ENCODE data around the gene TEAD4.

TEAD4 gene

DNA sequence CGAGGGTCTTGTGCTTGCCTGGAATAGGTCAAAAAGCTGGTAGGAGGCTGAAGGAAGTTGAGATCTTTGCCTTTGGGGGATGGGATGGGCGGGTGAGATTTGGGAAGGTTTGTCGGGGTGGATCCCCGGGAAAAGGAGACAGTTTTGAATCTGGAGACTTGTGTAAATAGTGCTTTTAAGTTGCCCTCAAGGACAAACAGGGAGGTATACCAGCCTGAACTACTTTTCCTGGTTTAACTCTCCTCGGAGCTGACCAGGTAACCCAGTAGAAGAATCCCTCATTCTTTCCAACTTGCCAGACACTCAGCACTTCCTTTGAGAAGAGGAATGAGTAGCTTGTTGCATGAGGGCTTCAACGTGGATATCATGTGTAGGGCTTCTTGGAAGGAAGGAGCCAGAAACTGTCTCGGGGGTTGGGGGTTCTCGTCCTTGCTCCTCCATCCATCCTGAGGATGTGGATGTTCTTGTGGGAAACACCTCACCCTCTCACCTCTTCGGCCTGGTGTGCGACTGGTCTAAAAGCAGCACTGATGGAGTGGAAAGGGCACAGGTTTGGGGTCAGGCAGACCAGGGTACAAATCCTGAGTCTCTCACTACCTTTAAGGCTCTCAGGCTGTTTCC lies 1.9 kb downstream of the TEAD4 start:
- no peak for DNase-seq

DNA sequence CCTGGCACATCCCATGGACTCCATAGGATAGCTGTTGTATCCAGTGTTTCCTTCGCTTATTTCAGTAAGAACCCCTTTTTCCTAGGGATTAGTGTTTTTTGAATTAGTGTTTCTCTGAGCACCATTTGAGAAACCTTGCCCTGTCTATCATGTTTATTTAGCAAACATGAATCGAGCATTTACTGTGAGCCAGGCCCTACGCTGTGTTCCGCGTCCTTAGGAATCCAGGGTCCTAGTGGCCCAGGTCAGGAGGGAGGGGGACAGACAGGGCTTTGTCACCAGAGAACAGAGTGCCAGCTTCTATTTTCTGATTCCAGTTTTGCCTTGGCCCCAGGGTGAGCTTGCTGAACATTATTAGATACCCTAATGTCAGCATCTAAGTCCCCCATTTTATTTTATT lies 2.5 kb downstream of the TEAD4 start:
- no peak for DNase-seq

DNA sequence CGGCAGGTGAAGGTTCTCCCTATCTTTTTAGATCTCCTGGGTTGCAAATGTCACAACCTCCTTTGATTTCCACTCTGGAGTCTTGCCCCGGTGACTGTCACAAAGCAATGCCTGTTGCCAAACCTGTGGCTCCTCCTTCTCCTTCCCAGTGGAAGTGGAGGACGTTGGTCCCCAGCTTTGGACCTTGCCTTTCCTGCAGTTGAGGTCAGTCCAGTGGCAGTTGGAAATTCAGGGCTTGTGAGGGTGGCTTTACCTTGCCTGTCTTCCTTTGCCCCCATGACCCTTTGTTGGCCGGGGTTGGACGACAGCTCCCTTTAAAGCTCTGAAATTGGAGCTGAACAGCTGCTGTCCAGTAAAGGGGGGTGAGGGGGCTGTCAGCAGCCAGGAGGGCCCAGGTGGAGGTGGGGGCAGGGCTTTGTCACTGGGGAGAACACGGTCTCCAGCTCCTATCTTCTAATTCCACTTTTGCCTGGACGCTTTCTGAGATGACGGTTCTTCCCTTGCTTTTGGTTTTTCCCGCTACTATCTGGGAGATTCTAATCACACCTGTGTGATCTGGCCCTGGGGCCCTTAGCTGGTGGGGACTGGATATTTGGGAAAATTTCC lies 4.1 kb downstream of the TEAD4 start:
- DNase-seq, result no peak

DNA sequence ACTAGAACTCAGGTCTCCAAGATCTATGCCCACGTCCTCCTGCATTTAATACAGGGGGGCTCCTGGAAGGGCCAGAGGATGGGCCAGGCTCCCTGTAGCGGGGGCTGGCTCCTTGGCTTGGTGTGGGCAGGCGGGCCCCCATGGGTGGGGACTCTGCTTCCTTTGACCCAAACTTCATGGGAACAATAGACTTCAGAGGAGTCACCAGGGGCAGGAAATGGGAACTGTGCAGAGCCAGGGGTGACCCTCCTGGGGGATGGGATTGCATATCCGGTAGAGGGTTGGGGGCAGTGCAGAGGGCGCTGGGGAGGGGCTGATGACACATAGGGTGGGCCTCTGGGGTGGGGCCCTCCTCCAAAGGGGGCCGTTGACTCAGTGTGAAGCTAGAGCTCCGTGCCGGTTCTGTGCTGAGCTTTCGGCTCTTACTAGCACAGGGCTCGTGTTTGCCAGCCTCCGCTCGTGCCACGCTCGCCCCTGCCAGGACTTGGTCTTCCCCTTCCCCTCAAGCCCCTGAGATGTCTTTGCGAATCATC lies 4.6 kb downstream of the TEAD4 start:
- DNase-seq, result no peak

DNA sequence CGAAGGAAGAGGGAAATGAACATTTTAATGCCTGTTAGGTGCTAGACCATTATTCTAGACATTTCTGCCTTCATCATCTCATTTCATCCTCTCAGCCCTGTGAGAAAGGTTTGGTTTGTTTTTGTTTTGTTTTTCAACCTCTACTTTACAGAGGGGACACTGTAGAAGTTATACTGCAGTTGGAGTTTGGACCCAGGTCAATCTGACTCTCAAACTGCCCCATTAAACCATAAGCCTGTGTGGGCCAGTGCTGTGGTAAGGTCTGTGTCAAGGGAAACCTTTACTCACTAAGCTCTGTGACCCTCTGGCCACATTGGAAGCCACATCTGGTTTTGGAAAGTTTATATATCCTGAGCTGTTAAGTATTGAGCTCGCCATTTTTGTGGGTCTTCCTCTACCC lies 8.5 kb downstream of the TEAD4 start:
- DNase-seq, result no peak

DNA sequence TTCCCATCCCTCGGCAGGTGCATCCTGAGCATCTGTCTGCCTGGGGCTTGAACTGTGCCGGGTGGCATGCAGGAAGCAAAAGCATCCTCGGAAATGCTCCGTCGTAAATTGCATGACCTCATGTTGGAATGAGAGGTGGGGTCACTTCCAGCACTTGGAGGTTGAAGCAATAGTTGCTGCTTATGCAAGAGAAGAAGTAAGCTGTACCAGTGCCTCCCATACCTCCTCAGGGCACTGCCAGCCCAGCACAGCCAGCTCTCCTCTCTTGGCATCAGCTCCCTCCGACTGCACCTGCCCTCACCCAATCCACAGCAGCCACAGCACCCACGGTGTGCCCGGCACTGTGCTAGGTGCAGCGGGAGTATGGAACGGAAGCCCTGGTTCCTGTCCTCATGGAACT lies 11.5 kb downstream of the TEAD4 start:
- no peak for DNase-seq

DNA sequence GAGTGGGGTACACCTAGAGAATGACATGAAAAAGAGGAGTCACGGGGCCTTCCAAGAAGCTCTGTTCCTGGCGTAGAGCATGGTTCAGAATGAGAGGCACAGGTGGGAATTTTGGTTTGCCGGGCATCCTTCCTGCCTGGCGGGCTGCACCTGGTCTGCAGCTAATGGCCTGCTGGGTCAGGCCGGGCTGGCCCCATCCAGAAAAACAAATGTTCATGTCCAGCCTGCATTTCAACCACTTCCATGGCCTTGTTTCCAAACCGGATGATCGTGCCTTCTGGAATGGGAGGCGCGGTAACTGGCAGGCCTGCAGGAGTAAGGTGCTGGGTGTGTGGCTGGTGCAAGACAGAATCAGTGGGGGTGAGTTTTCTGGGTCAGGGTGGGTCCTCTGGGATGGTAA lies 14.4 kb downstream of the TEAD4 start:
- DNase-seq, result no peak

DNA sequence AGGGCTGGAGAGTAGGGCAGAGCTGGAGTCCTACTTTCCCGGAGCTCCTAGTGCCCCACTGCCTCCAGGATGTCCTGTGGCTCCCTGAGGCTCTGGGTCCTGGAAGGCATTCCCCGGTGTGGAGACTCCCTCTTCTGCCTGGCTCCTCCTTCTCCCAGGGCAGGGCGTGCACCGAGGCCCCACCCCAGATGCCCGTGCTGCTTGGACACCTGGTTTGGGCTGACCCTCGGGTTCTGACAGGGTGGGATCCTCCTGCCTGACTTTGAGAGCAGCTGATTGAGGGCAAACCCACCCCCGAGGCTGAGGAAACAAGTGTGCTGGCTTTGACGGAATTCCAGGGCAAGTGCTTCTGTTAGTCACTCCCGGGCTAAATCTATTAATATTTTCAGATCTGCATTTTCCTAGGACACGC lies 15.4 kb downstream of the TEAD4 start:
- DNase-seq, result no peak

DNA sequence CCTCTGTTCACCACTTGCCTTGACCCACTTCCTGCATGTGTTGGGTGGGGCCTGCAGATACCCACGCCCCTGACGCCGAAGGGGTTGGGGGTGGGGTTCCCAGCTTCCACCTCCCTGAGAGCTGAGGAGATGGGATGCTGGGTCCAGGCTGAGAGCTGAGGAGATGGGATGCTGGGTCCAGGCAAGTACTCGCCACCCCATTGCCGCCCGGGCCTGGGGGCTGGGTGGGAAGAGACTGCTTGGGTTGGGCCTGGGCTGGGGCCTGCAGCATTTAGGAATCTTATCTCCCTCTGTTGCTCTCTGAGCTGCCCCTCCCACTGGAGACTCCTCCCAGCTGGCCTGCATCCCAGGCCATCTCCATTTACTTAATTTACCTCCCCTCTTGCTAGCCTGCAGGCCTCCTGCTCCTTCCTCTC lies 17.4 kb downstream of the TEAD4 start:
- no peak for DNase-seq

DNA sequence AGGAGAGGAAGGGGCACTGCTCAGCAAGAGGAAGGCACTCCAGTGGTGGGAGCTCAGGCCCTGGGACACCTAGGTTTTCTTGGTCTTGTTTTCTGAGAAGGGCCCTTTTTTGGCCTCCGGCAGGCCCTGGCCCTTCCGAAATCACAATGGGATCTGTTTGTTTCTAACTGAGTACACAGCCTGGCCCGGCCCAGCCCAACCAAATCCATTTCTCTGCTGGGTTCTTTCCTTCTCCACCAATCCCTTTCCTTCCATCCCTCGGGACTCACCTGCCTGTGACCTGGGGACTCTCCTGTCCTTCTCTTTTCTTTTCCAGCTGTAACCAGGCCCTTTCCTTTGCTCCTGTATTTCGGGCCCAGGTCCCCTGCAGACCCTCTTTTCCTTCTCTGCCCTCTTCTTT lies 18.6 kb downstream of the TEAD4 start:
- DNase-seq, result no peak

DNA sequence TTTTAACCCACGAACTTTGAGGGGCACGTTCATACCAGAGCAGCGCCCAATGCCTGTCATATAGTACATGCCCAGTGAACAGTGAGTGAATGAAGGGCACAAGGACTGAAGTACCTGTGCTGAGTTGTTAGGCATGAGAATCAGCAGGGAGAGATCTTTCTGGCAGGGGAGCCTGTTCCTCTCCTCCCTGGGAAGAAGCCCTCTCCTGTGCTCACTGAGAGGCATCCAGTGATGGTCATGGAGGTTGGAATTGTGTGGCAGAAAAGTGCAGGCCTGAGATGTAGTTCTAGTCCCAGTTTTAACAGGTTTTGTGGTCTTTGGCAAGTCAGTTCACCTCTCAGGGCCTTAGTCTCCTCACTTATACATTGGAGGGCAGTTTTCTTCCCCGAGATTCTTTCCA lies 20.6 kb downstream of the TEAD4 start:
- DNase-seq, result no peak

DNA sequence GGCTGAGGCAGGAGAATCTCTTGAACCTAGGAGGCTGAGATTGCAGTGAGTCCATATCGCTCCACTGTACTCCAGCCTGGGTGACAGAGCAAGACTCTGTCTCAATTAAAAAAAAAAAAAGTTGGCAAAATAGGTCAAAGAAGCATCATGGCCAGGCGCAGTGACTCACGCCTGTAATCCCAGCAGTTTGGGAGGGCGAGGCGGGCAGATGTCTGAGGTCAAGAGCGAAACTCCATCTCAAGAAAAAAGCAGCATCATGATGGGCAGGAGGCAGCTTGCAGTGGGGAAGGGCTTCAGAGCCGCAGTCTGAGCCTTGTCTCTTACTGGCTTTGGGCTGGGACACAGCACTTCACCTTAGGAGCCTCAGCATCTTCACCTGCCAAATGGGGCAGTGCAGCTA lies 21.4 kb downstream of the TEAD4 start:
- no peak for DNase-seq

DNA sequence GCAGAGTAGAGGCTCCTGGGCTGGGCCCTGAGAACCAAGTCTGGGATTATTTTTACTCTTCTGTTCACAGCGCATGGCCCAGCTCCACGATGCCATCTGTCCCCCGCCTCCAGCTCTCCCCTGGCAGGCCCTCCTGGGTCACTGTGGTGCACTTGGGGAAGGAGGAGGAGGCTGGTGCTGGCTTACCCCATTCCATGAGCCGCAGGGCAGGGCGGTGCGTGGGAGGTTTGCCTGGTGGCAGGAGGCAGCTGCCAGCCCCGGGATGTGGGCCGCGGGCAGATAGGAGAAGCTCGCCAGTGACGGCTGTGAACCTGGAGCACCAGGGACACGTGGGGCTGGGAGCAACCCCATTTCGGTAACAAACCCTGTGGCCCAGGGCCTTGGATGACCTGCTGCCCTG lies 23.2 kb downstream of the TEAD4 start:
- no peak for DNase-seq

DNA sequence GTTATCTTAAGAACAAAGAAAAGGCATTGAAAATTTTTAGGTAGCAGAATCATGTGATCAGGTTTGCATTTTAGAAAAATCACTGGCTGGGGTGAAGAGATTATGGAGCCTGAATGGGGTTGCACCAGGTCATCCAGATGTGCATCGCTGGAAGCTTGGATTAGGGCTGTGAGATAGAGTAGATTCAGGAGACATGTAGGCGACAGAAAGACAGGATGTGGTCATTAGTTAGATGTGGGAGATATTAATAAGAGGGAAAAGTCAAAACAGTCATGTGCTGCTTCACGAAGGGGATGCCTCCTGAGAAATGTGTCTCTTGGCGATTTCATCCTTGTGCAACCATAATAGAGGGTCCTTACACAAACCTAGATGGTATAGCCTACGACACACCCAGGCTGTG lies 25.1 kb downstream of the TEAD4 start:
- no peak for DNase-seq

DNA sequence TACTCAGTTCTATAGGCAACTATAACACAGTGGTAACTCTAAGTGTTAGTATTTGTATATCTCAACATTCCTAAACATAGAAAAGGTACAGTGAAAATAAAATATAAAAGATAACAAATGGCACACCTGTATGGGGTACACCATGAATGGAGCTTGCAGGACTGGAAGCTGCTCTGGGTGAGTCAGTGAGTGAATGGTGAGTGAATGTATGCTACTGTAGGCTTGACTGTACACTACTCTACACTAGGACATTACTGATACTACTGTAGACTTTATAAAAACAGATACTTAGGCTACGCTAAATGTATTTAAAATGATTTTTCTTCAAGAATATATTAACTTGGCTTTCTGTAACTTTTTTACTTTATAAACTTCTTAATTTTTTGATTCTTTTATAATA lies 25.5 kb downstream of the TEAD4 start:
- no peak for DNase-seq

DNA sequence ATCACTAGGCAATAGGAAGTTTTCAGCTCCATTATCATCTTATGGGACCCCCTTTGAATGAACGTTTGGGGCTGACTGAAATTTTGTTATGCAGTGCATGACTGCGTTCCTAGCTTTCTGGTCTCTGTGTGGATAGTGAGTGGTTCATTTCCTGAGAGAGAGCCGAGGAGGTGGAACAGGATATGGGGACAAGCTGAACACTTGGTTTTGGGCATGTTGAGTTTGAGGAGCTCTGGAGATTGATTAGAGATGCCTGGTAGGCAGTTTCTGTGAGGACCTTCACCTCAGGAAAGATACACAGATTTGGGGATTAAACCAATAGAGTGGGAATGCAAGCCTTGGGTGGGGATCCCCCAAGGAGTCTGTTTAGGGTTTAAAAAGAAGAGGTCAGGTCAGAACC lies 27.7 kb downstream of the TEAD4 start:
- no peak for DNase-seq

DNA sequence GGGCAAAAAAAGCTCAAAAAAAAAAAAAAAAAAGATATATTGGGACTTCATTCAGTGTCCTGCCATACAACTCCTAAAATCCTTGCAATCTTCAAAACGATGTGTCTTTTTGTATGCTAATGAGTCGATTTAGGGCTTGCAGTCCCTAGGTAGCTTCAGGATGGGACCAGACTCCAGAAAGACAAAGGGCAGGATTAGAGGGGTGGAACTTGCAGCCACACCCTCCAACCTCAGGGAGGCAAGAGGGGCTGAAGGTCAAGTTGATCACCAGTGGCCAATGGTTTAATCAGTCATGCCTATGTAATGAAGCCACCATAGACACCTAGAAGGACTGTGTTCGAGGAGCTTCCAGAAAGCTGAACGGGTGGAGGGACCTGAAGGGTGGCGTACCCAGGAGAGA lies 29.3 kb downstream of the TEAD4 start:
- DNase-seq, result no peak

DNA sequence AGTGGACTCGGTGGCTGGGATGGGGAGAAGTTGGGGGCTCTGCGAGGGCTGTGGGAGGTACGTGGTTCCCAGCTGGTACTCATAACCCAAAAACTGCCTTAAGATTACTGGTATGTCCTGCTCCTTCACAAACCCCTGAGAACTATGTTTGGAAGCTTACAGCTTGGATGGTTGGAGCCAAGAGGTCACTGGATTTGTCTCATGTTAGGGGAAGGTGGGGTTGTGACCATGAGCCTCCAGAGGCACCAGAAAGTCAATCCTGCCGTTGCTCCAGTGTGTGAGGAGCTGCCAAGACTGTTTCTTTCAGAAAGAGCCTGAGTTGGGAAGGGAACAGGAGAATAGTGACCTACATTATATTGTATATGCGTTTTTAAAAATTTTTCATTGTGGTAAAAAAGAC lies 33.5 kb downstream of the TEAD4 start:
- no peak for DNase-seq

DNA sequence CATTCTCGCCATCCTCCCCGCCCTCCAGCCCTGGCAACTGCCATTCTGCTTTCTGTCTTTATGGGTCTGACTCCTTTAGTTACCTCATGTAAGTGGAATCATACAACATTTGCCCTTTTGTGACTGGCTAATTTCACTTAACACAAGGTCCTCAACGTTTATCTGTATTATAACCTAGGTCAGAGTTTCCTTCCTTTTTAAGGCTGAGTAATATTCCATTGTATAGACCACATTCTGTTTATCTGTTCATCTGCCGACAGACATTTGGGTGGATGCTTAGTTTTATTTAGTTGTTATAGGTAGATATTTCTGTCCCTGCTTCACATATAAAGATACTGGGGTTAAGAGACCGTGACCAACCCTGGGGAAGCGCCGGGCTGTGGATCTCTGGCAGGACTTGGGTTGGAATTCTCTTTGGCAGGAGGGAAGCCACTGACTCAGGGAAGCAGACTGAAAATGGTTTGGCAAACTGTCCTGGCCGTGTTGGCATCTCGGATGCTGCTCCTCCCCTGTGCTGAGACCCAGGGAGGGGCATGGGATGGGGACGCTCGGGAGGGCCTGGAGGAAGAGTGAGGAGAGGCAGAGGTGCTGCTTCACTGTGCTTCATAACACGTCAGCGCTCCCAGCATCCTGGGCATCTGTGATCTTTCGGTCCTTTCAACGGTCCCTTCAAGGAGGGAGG lies 38.9 kb downstream of the TEAD4 start:
- no peak for DNase-seq

DNA sequence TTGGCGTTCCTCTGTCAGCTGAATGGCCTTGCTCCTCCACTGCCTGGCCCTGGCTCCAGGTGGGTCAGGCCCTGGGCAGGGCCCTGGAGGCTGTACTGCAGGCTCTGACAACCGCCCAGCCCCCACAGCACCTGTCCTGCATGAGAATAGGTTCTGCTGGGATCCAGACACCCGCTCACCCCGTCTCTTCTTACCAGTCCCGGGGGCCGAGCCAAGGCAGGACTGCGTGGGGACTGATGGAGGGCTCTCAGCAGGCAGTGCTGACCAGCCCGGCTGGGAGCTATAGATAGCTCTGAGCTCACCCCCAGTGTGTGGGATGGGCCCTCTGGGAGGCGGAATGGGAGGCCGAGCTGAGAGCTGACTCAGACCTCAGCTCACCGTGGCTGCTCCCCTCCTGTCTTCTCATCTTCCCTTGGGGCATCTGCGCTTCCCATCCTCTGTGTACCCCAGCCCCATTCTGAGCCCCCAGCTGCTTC lies 39.6 kb downstream of the TEAD4 start:
- DNase-seq, result no peak

DNA sequence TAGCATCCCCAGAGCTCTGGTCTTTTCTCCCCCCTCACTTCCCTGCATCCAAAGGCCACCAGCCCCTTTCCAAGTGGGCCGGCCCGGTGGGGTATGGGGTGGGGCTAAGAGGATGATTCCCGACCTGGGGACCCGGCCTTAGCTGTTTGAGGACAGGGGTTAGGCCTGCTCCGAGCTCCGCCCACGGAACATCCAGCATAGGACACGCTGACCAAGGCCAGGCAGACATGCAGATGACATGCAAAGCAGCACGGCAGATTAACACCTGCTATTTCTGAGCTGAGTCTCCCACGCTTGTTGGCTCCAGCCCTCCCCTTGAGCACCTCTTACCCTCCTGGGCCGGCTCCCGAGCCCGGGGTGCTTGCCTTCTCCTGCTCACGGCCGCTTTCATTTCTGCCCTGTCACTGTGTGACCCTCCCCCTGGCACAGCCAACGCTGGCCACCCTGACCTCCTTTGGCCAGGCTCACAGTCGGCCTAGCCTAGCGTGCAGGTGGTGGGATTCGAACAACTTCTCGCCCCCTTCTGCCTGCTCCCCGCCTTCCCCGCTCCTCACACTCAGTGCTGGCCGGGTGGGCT lies 40.2 kb downstream of the TEAD4 start:
- no peak for DNase-seq

DNA sequence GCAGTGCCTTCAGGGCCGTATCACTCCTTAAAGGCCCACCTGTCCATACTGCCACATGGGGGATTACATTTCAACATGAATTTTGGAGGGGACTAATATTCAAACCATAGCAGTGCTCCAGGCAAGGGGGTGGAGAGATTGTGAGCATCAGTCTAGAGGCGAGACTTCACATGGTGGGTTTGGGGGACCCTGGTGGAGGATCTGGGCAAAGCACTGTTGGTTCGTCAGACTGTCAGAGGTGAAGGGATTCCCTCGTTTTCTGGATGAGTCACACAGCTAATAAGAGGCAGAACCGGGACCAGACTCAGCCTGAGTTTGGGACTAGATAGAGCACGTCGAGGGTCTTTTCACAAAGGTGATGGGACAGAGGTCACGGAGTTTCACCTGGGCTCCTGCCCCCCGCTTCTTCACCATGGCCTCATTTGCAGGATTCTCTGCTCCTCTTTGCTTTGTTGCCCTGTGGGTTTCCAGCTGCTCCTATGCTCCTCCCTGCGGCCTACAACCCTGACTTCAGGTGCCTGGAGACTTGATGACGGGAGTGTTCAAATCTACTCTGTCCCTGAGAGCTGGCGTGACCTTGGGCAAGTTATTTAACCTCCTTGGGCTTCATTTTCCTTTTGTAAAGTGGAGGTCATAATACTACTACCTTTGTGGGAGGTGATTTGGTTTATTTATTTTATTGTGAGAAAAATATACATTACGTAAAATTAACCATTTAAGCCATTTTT lies 41.5 kb downstream of the TEAD4 start:
- no peak for DNase-seq

DNA sequence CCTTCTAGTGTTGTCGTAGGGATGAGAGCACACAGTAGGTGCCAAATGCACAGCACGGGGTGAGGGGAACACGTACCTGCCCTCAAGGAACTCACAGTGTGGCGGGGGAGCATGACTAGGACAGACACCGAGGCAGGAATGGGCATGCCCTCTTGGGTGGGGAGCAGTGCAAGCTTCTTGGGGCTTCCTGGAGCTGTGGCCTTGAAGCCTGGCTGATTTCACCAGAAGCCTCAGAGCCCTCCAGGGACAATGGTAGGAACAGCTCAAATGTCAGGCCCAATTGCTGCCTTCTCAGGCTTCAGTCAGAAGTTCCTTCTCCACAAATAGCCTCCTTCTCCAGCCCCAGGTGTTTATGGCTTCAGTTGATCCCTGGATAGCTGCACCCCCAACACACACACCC lies 43.4 kb downstream of the TEAD4 start:
- no peak for DNase-seq
